Measurements from ENCODE around the gene SCNM1.

DNA sequence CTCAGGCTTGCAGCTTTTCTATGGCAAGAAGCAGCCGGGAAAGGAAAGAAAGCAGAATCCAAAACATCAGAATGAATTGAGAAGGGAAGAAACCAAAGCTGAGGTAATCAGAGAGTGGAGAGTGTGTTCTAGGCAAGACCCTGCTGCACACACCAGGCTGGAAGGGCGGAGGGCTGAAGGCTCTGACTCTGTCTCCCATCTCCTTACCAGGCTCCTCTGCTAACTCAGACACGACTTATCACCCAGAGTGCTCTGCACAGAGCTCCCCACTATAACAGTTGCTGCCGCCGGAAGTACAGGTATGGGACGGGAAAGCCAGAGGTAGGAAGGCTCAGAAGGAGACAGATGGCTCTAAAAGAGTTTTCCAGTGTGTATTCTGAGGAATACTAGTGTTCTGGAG, 1.2 kb downstream of the SCNM1 start:
- TF ChIP-seq, protein P1, sequence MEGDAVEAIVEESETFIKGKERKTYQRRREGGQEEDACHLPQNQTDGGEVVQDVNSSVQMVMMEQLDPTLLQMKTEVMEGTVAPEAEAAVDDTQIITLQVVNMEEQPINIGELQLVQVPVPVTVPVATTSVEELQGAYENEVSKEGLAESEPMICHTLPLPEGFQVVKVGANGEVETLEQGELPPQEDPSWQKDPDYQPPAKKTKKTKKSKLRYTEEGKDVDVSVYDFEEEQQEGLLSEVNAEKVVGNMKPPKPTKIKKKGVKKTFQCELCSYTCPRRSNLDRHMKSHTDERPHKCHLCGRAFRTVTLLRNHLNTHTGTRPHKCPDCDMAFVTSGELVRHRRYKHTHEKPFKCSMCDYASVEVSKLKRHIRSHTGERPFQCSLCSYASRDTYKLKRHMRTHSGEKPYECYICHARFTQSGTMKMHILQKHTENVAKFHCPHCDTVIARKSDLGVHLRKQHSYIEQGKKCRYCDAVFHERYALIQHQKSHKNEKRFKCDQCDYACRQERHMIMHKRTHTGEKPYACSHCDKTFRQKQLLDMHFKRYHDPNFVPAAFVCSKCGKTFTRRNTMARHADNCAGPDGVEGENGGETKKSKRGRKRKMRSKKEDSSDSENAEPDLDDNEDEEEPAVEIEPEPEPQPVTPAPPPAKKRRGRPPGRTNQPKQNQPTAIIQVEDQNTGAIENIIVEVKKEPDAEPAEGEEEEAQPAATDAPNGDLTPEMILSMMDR (IDR thresholded peaks at IDR 0.05) = no peak
- no peak for TF ChIP-seq POLR2A (IDR thresholded peaks at IDR 0.05)

Data from thyroid gland (tissue), 4 donors.